Measurements from ENCODE around the gene AMER1. TPM values are rescaled to one million over a fixed set of nuclear protein-coding genes. Genes with fewer than 3 reads are reported as not detected.

AMER1 gene
- total and polyA plus RNA-seq, 8 donors, result 3.8 to 8.4 (median 7.9) TPM

DNA sequence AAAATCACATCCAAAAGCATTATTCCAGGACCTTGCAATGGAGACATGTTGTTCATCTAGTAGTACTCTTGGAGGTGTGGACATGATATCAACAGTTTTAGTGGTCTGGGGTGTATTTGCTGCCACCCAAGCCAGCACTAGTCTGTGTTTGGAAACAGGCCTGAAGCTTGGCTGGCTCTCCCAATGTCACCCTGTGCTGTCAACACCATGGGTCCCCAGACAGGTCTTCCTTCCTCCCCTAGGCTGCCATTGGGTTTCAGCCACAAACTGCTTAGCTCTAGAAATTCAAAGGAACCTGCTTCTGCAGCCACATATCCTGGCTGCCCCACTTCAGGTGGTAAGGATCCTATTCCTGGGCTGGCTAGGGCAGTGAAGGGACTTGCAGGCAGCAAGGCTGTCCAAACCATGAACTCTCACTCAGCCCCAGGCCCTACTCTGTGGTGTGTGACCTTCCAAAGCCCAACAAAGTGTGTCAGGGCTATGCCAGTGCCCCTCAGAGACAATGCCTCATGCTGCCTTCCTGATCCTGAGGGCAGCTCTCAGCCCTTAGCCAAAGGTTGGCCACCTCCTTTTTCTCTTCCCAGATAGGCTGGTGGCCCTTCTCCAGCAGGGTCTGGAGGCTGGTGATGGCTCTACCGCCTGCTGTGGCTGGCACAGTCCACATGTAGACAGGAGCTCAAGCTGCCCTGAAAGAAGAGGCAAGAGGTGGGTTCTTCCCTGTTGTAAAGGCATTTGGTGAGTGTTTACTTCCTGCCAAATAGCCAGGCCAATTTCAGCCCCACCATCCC lies 18.3 kb downstream of the AMER1 start:
- Histone ChIP-seq H3K36me3 (peaks cover 0 to 1% of the 10 kb centered on the region in 2 donors), H3K4me1 (no peaks in the 10 kb centered on the region), H3K4me3 (no peak overlapping the region), H3K9me3 (no peaks in the 10 kb centered on the region), H3K27me3 (no peaks in the 10 kb centered on the region), H3K27ac (no peak overlapping the region)
- DNase-seq, result no peak
- TF ChIP-seq CTCF (IDR thresholded peaks at IDR 0.05), result no peak
- intact Hi-C loops (cut with DNase I), result no loop called here
- ATAC-seq, result no peak

GRCh38 chrX:64184396-64184795 lies 21.1 kb downstream of the AMER1 start:
- Histone ChIP-seq H3K27ac (no peak overlapping the region), H3K27me3 (no peaks in the 10 kb centered on the region), H3K4me3 (no peak overlapping the region), H3K4me1 (no peaks in the 10 kb centered on the region), H3K36me3 (no peaks in the 10 kb centered on the region), H3K9me3 (no peaks in the 10 kb centered on the region)
- no peak for ATAC-seq
- intact Hi-C loops (cut with DNase I), result no loop called here
- no peak for TF ChIP-seq CTCF (IDR thresholded peaks at IDR 0.05)
- no peak for DNase-seq

- H3K4me3 ChIP-seq, result no peak overlapping the region
These were observed 23.3 kb downstream of the AMER1 start for GRCh38 chrX:64182208-64182607.

GRCh38 chrX:64176876-64177275 lies 28.6 kb downstream of the AMER1 start:
- Histone ChIP-seq H3K27me3 (no peaks in the 10 kb centered on the region), H3K4me1 (no peaks in the 10 kb centered on the region), H3K9me3 (no peaks in the 10 kb centered on the region), H3K36me3 (no peaks in the 10 kb centered on the region), H3K27ac (no peak overlapping the region), H3K4me3 (no peak overlapping the region)
- no peak for DNase-seq
- no peak for ATAC-seq
- intact Hi-C loops (cut with DNase I), result no loop called here
- TF ChIP-seq CTCF (IDR thresholded peaks at IDR 0.05), result no peak

More at GRCh38 chrX:64182208-64182607, 23.3 kb downstream of the AMER1 start:
- TF ChIP-seq CTCF (IDR thresholded peaks at IDR 0.05), result no peak
- no peaks in the 10 kb centered on the region for H3K9me3 ChIP-seq
- H3K36me3 ChIP-seq, result no peaks in the 10 kb centered on the region
- H3K27ac ChIP-seq, result no peak overlapping the region
- H3K27me3 ChIP-seq, result no peaks in the 10 kb centered on the region
- intact Hi-C loops (cut with DNase I), result no loop called here
- DNase-seq, result no peak
- H3K4me1 ChIP-seq, result no peaks in the 10 kb centered on the region
- ATAC-seq, result no peak

- no peaks in the 10 kb centered on the region for H3K36me3 ChIP-seq
- no peak overlapping the region for H3K27ac ChIP-seq
- ATAC-seq (no peak), DNase-seq (no peak)
- H3K9me3 ChIP-seq, result no peaks in the 10 kb centered on the region
- intact Hi-C loops (cut with DNase I), result no loop called here
- H3K4me1 ChIP-seq, result no peaks in the 10 kb centered on the region
- no peak overlapping the region for H3K4me3 ChIP-seq
- H3K27me3 ChIP-seq, result no peaks in the 10 kb centered on the region
- TF ChIP-seq CTCF (IDR thresholded peaks at IDR 0.05), result no peak
These were observed 35.5 kb downstream of the AMER1 start for GRCh38 chrX:64169988-64170387.

Measured in left lung (tissue), 10 donors.